Peyer's patch (tissue), 4 donors: ENCODE results near the gene EIF1AX. TPM values are rescaled to one million over a fixed set of nuclear protein-coding genes. Genes with fewer than 3 reads are reported as not detected.

Experiments used
- DNase-seq, 3 donors: peaks; one replicate each; pipeline ENCODE4 v3.0.0-alpha.2; 2017 to 2019
- H3K27ac ChIP-seq, 4 donors: fragments of 200-600 bp; sonication (generic); one replicate each; pipeline ENCODE4 v1.5.1; 2016 to 2019
- H3K27me3 ChIP-seq, 2 donors: fragments of 200-600 bp; sonication (generic); one replicate each; pipeline ENCODE4 v1.5.1; 2019
- H3K36me3 ChIP-seq, 3 donors: fragments of 200-600 bp; sonication (generic); one replicate each; pipeline ENCODE4 v1.5.1; 2016 to 2019
- H3K4me1 ChIP-seq, 4 donors: fragments of 200-600 bp; sonication (generic); one replicate each; pipeline ENCODE4 v1.5.1; 2016 to 2019
- H3K4me3 ChIP-seq, 4 donors: fragments of 200-600 bp; sonication (generic); 1 replicate in 3 of 4; 2 replicates in 1 of 4; pipeline ENCODE4 v1.5.1; 2016 to 2019; ENCODE audit warnings: mild to moderate bottlenecking in 1 of 4
- H3K9me3 ChIP-seq, 4 donors: fragments of 200-600 bp; sonication (generic); one replicate each; pipeline ENCODE4 v1.5.1; 2016 to 2019; ENCODE audit warnings: mild to moderate bottlenecking in 1 of 4
- CTCF ChIP-seq, 6 experiments: fragments of 450-650 bp in 4 of 6; fragments of 200-600 bp in 2 of 6; sonication (generic) in 1 of 6; IDR thresholded peaks; one replicate each; pipeline ENCODE4 v1.5.1; 2017 to 2019; ENCODE audit warnings: antibody characterized with exemption in 6 of 6, mild to moderate bottlenecking in 3 of 6, moderate library complexity in 1 of 6
- POLR2A ChIP-seq, 2 donors: fragments of 450-650 bp; IDR thresholded peaks; one replicate each; pipeline ENCODE4 v1.5.1; 2017; ENCODE audit warnings: antibody characterized with exemption in 2 of 2, mild to moderate bottlenecking in 2 of 2, moderate library complexity in 2 of 2
- total RNA-seq, 4 donors: library from RNA; depleted of rRNA; stranded (reverse); fragments of >200 nt; gene quantifications; one replicate each; pipeline ENCODE4 v1.1.0, GENCODE V29; 2016

EIF1AX gene
- total RNA-seq, 4 donors from 2014 or later, result 20.8 to 30.5 (median 27.9) TPM

GRCh38 chrX:20144491-20144890, 2.9 kb upstream of the EIF1AX start:
- TF ChIP-seq POLR2A (IDR thresholded peaks at IDR 0.05) (no peak), CTCF (IDR thresholded peaks at IDR 0.05) (no peak)
- no peak overlapping the region for H3K27ac ChIP-seq
- peaks cover 0 to 5% (median 1%) of the 10 kb centered on the region in 4 donors for H3K4me1 ChIP-seq
- H3K9me3 ChIP-seq, result no peaks in the 10 kb centered on the region
- DNase-seq, result no peak
- no peaks in the 10 kb centered on the region for H3K36me3 ChIP-seq
- no peak overlapping the region for H3K4me3 ChIP-seq
- no peaks in the 10 kb centered on the region for H3K27me3 ChIP-seq

- no peaks in the 10 kb centered on the region for H3K27me3 ChIP-seq
- no peaks in the 10 kb centered on the region for H3K9me3 ChIP-seq
- peaks cover 0 to 13% (median 1%) of the 10 kb centered on the region in 4 donors for H3K4me1 ChIP-seq
- no peak for DNase-seq
- H3K36me3 ChIP-seq, result no peaks in the 10 kb centered on the region
- peak overlapping the region in 1 of 4 donors; percentile 88 for H3K27ac ChIP-seq
- H3K4me3 ChIP-seq, result no peak overlapping the region
- no peak for TF ChIP-seq CTCF (IDR thresholded peaks at IDR 0.05)
- TF ChIP-seq POLR2A (IDR thresholded peaks at IDR 0.05), result no peak
These were observed 1.9 kb upstream of the EIF1AX start for GRCh38 chrX:20143561-20143960.

- no peaks in the 10 kb centered on the region for H3K27me3 ChIP-seq
- peak overlapping the region in 1 of 4 donors; percentile 88 for H3K27ac ChIP-seq
- peaks cover 0 to 13% (median 1%) of the 10 kb centered on the region in 4 donors for H3K4me1 ChIP-seq
- TF ChIP-seq POLR2A (IDR thresholded peaks at IDR 0.05) (no peak), CTCF (IDR thresholded peaks at IDR 0.05) (no peak)
- H3K36me3 ChIP-seq, result no peaks in the 10 kb centered on the region
- no peak overlapping the region for H3K4me3 ChIP-seq
- H3K9me3 ChIP-seq, result no peaks in the 10 kb centered on the region
- no peak for DNase-seq
These were observed 1.5 kb upstream of the EIF1AX start for GRCh38 chrX:20143111-20143510.

- TF ChIP-seq POLR2A (IDR thresholded peaks at IDR 0.05) (no peak), CTCF (IDR thresholded peaks at IDR 0.05) (no peak)
- peaks cover 0 to 13% (median 1%) of the 10 kb centered on the region in 4 donors for H3K4me1 ChIP-seq
- no peaks in the 10 kb centered on the region for H3K36me3 ChIP-seq
- H3K9me3 ChIP-seq, result no peaks in the 10 kb centered on the region
- H3K27me3 ChIP-seq, result no peaks in the 10 kb centered on the region
- DNase-seq, result no peak
- H3K4me3 ChIP-seq, result peak overlapping the region; percentile 70 to 88 (median 76)
- peak overlapping the region in 1 of 4 donors; percentile 88 for H3K27ac ChIP-seq
These were observed 1.2 kb downstream of the EIF1AX start for GRCh38 chrX:20140420-20140819.

GRCh38 chrX:20139966-20140365, 1.7 kb downstream of the EIF1AX start:
- TF ChIP-seq CTCF (IDR thresholded peaks at IDR 0.05) (no peak), POLR2A (IDR thresholded peaks at IDR 0.05) (no peak)
- Histone ChIP-seq H3K36me3 (no peaks in the 10 kb centered on the region), H3K4me1 (peaks cover 0 to 13% (median 1%) of the 10 kb centered on the region in 4 donors), H3K27ac (no peak overlapping the region), H3K9me3 (no peaks in the 10 kb centered on the region), H3K4me3 (peak overlapping the region in 2 of 4 donors; percentile 76 to 88), H3K27me3 (no peaks in the 10 kb centered on the region)
- no peak for DNase-seq

GRCh38 chrX:20135944-20136343, 5.7 kb downstream of the EIF1AX start:
- H3K4me1 ChIP-seq, result peaks cover 0 to 13% (median 1%) of the 10 kb centered on the region in 4 donors
- no peak for DNase-seq
- no peak overlapping the region for H3K27ac ChIP-seq
- H3K27me3 ChIP-seq, result no peaks in the 10 kb centered on the region
- peaks cover 0 to 21% (median 0%) of the 10 kb centered on the region in 3 donors for H3K36me3 ChIP-seq
- H3K4me3 ChIP-seq, result no peak overlapping the region
- no peak for TF ChIP-seq POLR2A (IDR thresholded peaks at IDR 0.05)
- no peak for TF ChIP-seq CTCF (IDR thresholded peaks at IDR 0.05)
- no peaks in the 10 kb centered on the region for H3K9me3 ChIP-seq
